ENCODE measurements around the gene UBQLNL. TPM values are rescaled to one million over a fixed set of nuclear protein-coding genes. Genes with fewer than 3 reads are reported as not detected.

Gene UBQLNL
- total RNA-seq, 1 donor from 2014 or later = 0.72 TPM

DNA sequence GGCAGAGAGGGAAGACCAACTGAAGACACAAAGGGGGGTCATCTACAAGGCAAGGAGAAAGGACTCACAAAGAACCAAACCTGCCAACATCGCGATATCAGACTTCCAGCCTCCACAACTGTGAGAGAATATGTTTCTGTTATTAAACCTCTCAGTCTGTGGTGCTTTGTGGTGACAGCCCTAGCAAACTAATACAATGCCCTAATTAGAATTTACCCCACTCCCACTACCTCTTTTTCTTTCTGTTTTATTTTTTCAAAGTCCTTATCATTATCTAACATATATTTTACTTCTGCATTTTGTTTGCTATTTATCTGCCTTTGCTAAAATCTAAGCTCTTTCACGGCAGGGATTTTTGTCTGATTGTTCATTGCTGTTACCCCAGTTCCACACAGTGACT is 30.5 kb downstream of the UBQLNL start:
- Histone ChIP-seq H3K9me3 (no peaks in the 10 kb centered on the region), H3K27ac (no peak overlapping the region), H3K4me1 (no peaks in the 10 kb centered on the region), H3K4me3 (no peak overlapping the region), H3K36me3 (no peaks in the 10 kb centered on the region), H3K27me3 (no peaks in the 10 kb centered on the region)
- DNase-seq = no peak
- no peak for ATAC-seq
- intact Hi-C loops (cut with DNase I) = no loop called here
- TF ChIP-seq, protein P1, sequence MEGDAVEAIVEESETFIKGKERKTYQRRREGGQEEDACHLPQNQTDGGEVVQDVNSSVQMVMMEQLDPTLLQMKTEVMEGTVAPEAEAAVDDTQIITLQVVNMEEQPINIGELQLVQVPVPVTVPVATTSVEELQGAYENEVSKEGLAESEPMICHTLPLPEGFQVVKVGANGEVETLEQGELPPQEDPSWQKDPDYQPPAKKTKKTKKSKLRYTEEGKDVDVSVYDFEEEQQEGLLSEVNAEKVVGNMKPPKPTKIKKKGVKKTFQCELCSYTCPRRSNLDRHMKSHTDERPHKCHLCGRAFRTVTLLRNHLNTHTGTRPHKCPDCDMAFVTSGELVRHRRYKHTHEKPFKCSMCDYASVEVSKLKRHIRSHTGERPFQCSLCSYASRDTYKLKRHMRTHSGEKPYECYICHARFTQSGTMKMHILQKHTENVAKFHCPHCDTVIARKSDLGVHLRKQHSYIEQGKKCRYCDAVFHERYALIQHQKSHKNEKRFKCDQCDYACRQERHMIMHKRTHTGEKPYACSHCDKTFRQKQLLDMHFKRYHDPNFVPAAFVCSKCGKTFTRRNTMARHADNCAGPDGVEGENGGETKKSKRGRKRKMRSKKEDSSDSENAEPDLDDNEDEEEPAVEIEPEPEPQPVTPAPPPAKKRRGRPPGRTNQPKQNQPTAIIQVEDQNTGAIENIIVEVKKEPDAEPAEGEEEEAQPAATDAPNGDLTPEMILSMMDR (IDR thresholded peaks at IDR 0.05) = no peak

DNA sequence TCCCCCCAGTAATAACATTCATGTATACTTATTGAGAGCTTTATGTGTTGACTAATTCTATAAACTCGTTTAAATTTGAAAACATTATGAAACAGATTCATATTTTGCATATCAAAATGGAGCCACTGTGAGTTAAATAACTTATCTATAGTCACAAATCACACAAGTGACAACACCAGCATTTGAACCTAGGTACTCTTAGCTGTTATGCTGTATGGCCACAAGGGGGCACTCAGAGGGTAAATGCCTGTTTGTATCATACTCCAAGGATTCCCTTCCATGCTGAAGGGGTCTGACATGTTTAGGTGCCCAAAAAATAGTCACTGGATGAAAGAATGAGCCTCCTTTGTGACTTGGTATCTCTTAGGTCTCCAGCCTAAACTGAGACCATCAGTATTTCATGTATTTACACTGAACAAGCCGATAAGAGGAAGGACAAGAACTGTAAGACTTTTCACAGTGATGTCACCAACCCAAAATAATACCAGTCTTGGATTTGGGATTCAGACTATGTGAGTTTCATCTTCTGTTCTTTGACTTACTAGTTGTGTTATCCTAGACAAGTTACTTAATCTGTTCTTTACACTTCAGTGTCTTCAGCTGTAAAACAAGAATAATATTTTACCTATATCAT is 40.2 kb downstream of the UBQLNL start:
- Histone ChIP-seq H3K9me3 (no peaks in the 10 kb centered on the region), H3K4me1 (no peaks in the 10 kb centered on the region), H3K4me3 (no peak overlapping the region), H3K27ac (no peak overlapping the region), H3K27me3 (no peaks in the 10 kb centered on the region), H3K36me3 (no peaks in the 10 kb centered on the region)
- ATAC-seq (peak; percentile 90), DNase-seq (no peak)
- intact Hi-C loops (cut with DNase I) = no loop called here
- TF ChIP-seq, protein P1 (IDR thresholded peaks at IDR 0.05) = peak; percentile 86

DNA sequence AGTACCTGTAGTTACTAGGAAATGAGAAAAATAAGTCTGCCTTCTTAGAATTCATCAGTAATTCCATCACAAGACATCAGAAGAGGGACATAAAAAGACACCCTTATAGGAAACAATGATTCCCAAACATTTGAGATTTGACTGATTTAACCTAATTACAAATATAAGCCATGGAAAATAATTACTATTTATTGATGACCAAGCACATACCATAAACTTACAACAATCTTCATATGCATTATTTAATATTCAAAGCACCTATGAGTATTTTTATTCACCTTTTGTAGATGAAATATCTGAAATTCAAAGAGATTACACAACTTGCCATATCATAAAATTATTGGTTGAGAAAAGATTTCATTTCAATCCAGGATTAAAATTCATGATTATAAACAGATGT is 42.6 kb downstream of the UBQLNL start:
- Histone ChIP-seq H3K4me1 (no peaks in the 10 kb centered on the region), H3K36me3 (no peaks in the 10 kb centered on the region), H3K4me3 (no peak overlapping the region), H3K27ac (no peak overlapping the region), H3K9me3 (no peaks in the 10 kb centered on the region), H3K27me3 (no peaks in the 10 kb centered on the region)
- TF ChIP-seq, protein P1 (IDR thresholded peaks at IDR 0.05) = no peak
- ATAC-seq (no peak), DNase-seq (no peak)
- intact Hi-C loops (cut with DNase I) = no loop called here

DNA sequence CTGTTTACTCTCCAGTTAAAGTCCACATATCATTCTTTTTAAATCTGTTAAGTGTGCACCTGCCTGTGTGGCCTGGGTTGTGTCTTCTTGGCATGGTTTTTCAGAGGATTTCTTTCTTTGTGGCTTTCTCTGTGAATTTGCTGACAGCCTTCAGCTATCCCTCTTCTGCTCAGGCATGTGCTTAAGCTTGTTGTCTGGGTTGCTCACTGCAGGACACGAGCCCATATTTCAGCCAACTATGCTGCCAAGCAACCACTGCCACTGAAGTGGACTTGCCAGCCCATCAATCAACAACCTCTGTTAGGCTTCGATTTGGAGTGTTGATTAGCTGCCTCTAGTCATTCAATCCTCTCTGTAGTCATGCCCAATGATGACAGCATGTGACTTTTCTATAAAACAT is 49.0 kb downstream of the UBQLNL start:
- Histone ChIP-seq H3K36me3 (no peaks in the 10 kb centered on the region), H3K27me3 (no peaks in the 10 kb centered on the region), H3K4me1 (no peaks in the 10 kb centered on the region), H3K27ac (no peak overlapping the region), H3K4me3 (no peak overlapping the region), H3K9me3 (no peaks in the 10 kb centered on the region)
- TF ChIP-seq, protein P1 (IDR thresholded peaks at IDR 0.05) = no peak
- intact Hi-C loops (cut with DNase I) = loop anchor here (10.0 kb wide), 1 partner anchor 337 kb away; the partner anchor contains the start of gene OR52N2
- DNase-seq (no peak), ATAC-seq (no peak)

Other genes starting within 250 kb of the UBQLNL start
- gene HBE1, start 246.8 kb downstream of the UBQLNL start, total RNA-seq = not detected
- gene OR51B4, start 214.8 kb downstream of the UBQLNL start, total RNA-seq = not detected
- gene OR51B2, start 192.4 kb downstream of the UBQLNL start, total RNA-seq = not detected
- not detected for gene OR51B5, start 173.2 kb downstream of the UBQLNL start, total RNA-seq
- not detected for gene OR51B6, start 165.2 kb downstream of the UBQLNL start, total RNA-seq
- gene OR51M1, start 132.9 kb downstream of the UBQLNL start, total RNA-seq = not detected
- gene OR51Q1, start 94.6 kb downstream of the UBQLNL start, total RNA-seq = not detected
- not detected for gene OR51I1, start 75.2 kb downstream of the UBQLNL start, total RNA-seq
- not detected for gene OR51I2, start 67.4 kb downstream of the UBQLNL start, total RNA-seq
- not detected for gene OR52D1, start 28.0 kb downstream of the UBQLNL start, total RNA-seq
- 0.14 TPM for gene UBQLN3, start 6.7 kb downstream of the UBQLNL start, total RNA-seq
- gene OR52H1, start 31.8 kb upstream of the UBQLNL start, total RNA-seq = 0.90 TPM
- not detected for gene OR52B6, start 64.2 kb upstream of the UBQLNL start, total RNA-seq
- gene TRIM6, start 79.9 kb upstream of the UBQLNL start, total RNA-seq = 2.4 TPM
- gene TRIM34, start 108.3 kb upstream of the UBQLNL start, total RNA-seq = 10.4 TPM
- gene TRIM5, start 168.4 kb upstream of the UBQLNL start, total RNA-seq = 44.4 TPM
- 203 TPM for gene TRIM22, start 173.1 kb upstream of the UBQLNL start, total RNA-seq
- gene OR56B1, start 219.7 kb upstream of the UBQLNL start, total RNA-seq = 0.17 TPM
- gene OR52N4, start 237.5 kb upstream of the UBQLNL start, total RNA-seq = 0.93 TPM

Measured in upper lobe of right lung (tissue), 1 donor.